GM12878 (cell line): ENCODE measurements around the gene TANC1. TPM values are rescaled to one million over a fixed set of nuclear protein-coding genes. Genes with fewer than 3 reads are reported as not detected.

ENCODE experiments used
- ATAC-seq: fragments of 200-7000 bp; cut with Tn5 transposase; 3 replicates; pipeline ENCODE4 v1.9.1; 2020; ENCODE audit warnings: mild to moderate bottlenecking, moderate library complexity
- BruUV-seq: library from RNA; stranded (reverse); fragments of 400-500 nt; replicated peaks from 2 replicates; lab custom pipeline; 2021; lab: Mats Ljungman, UMichigan
- CTCF ChIA-PET: fragments of 300-600 bp; sonication (Branson Sonifier 250); formaldehyde crosslinking; extraction: SDS; loops from one replicate; lab custom pipeline; 2021; ENCODE audit warnings: inconsistent platforms; lab: Yijun Ruan, JAX
- POLR2A ChIA-PET: fragments of 350-600 bp; formaldehyde crosslinking; extraction: SDS; loops from one replicate; lab custom pipeline; 2021; ENCODE audit warnings: inconsistent platforms; lab: Charles Lee
- RAD21 ChIA-PET: fragments of 300-600 bp; sonication (Branson Sonifier 250); formaldehyde crosslinking; loops from one replicate; lab custom pipeline; 2023; ENCODE audit warnings: antibody characterized with exemption; ENCODE audit not compliant: unreplicated experiment; lab: Charles Lee
- SMC1A ChIA-PET: fragments of 300-600 bp; sonication (Branson Sonifier 250); formaldehyde crosslinking; loops from one replicate; lab custom pipeline; 2023; ENCODE audit not compliant: unreplicated experiment, uncharacterized antibody; lab: Charles Lee
- DNase-seq: peaks from one replicate; pipeline ENCODE4 v3.0.0-alpha.2; 2011; ENCODE audit warnings: low read depth, low spot score
- FAIRE-seq: peaks from 3 replicates; lab custom pipeline; 2011; peaks lifted over from hg19 to GRCh38; lab: Jason Lieb, UNC
- H2AFZ ChIP-seq: 2 replicates; pipeline ENCODE4 v1.6.0; 2011; ENCODE audit warnings: low read depth, low read length, control low read depth; ENCODE audit not compliant: control insufficient read depth
- H3K27ac ChIP-seq: 2 replicates; pipeline ENCODE4 v1.5.1; 2011; ENCODE audit warnings: control low read depth; ENCODE audit not compliant: control insufficient read depth, insufficient read depth
- H3K27me3 ChIP-seq, 2 experiments: replicated peaks in 1 of 2; 2 replicates each; pipeline versions ENCODE4 v1.6.0 to v1.6.1; 2011; ENCODE audit warnings: low read length in 1 of 2; ENCODE audit not compliant: control insufficient read depth in 2 of 2, insufficient read depth in 2 of 2
- H3K36me3 ChIP-seq, 2 experiments: 2 replicates each; pipeline ENCODE4 v1.5.1; 2011; ENCODE audit warnings: low read length in 1 of 2; ENCODE audit not compliant: control insufficient read depth in 2 of 2, insufficient read depth in 2 of 2
- H3K4me1 ChIP-seq: 2 replicates; pipeline ENCODE4 v1.6.1; 2011; ENCODE audit warnings: mild to moderate bottlenecking, low read length, moderate library complexity, mixed read lengths; ENCODE audit not compliant: control insufficient read depth, insufficient read depth
- H3K4me2 ChIP-seq: 2 replicates; pipeline ENCODE4 v1.6.0; 2011; ENCODE audit warnings: control low read depth; ENCODE audit not compliant: control insufficient read depth, insufficient read depth
- H3K4me3 ChIP-seq: fragments of 200-600 bp; sonication (generic); 2 replicates; pipeline ENCODE4 v1.5.1; 2016
- H3K79me2 ChIP-seq: 2 replicates; pipeline ENCODE4 v1.6.0; 2011; ENCODE audit warnings: low read length; ENCODE audit not compliant: control insufficient read depth, insufficient read depth
- H3K9ac ChIP-seq: 2 replicates; pipeline ENCODE4 v1.8.0; 2011; ENCODE audit warnings: low read length, control low read depth, mixed read lengths; ENCODE audit not compliant: control insufficient read depth, insufficient read depth
- H3K9me3 ChIP-seq: replicated peaks from 3 replicates; pipeline ENCODE4 v1.5.1; 2011; ENCODE audit warnings: mild to moderate bottlenecking, low read length; ENCODE audit not compliant: control insufficient read depth, insufficient read depth
- H4K20me1 ChIP-seq: 2 replicates; pipeline ENCODE4 v1.6.0; 2011; ENCODE audit not compliant: control insufficient read depth, insufficient read depth
- ETV6 ChIP-seq, 2 experiments: fragments of 450-650 bp in 1 of 2; IDR thresholded peaks in 1 of 2; conservative IDR thresholded peaks in 1 of 2; 2 replicates each; pipeline ENCODE4 v1.6.1; 2014; ENCODE audit warnings: antibody characterized with exemption in 1 of 2, borderline replicate concordance in 1 of 2, low read depth in 1 of 2, mild to moderate bottlenecking in 1 of 2, moderate library complexity in 1 of 2
- FOXM1 ChIP-seq: IDR thresholded peaks from 2 replicates; pipeline ENCODE4 v1.6.1; 2012; ENCODE audit warnings: low read depth, mild to moderate bottlenecking, inconsistent platforms, low read length, moderate library complexity
- GABPA ChIP-seq: IDR thresholded peaks from 2 replicates; pipeline ENCODE4 v1.6.1; 2014; ENCODE audit warnings: antibody characterized with exemption, low read depth, mild to moderate bottlenecking, inconsistent platforms
- KLF5 ChIP-seq: fragments of 450-650 bp; IDR thresholded peaks from 2 replicates; pipeline ENCODE4 v1.6.1; 2014; ENCODE audit warnings: mild to moderate bottlenecking; ENCODE audit not compliant: partially characterized antibody
- PML ChIP-seq: IDR thresholded peaks from 2 replicates; pipeline ENCODE4 v1.6.1; 2012; ENCODE audit warnings: low read length, inconsistent platforms
- TAF1 ChIP-seq: IDR thresholded peaks from 2 replicates; pipeline ENCODE4 v1.6.1; 2011; ENCODE audit warnings: mild to moderate bottlenecking, low read depth, low read length, borderline replicate concordance
- ZNF622 ChIP-seq: fragments of 450-650 bp; IDR thresholded peaks from 2 replicates; pipeline ENCODE4 v1.6.1; 2017; ENCODE audit warnings: mild to moderate bottlenecking, inconsistent platforms
- WGBS: methylation state at CpG from one replicate; pipeline ENCODE4 v1.1.6; 2016; ENCODE audit warnings: low lambda C conversion rate; ENCODE audit not compliant: insufficient replicate concordance, insufficient coverage; ENCODE audit errors: missing lambda C conversion rate; 5-methylcytosine and 5-hydroxymethylcytosine counted together
- in situ Hi-C: fragments of 300-500 bp; cut with MboI; formaldehyde crosslinking; loops from 9 replicates; pipeline ENCODE4 v1.14.3; 2018; ENCODE audit warnings: mixed read lengths
- intact Hi-C: fragments of 100-400 bp; cut with micrococcal nuclease; formaldehyde crosslinking; loops from one replicate; pipeline ENCODE4 v1.14.2; 2022; ENCODE audit not compliant: unreplicated experiment
- polyA plus RNA-seq, 11 experiments: library from polyadenylated mRNA; depleted of rRNA in 4 of 11; unstranded in 6 of 11; stranded (reverse) in 5 of 11; fragments of >200 nt; fragmentation: Nextera tagmentation in 4 of 11; fragmentation: Illumina TruSeq in 1 of 11; extraction: Ambion mirVana in 4 of 11; extraction: Trizol in 1 of 11; gene quantifications; 1 replicate in 1 of 11; 2 replicates in 10 of 11; pipeline versions ENCODE4 v1.2.1 to v1.2.3, GENCODE V29; 2011 to 2016; ENCODE audit warnings: inconsistent platforms in 2 of 11, missing spikeins in 2 of 11, low read depth in 1 of 11
- total RNA-seq, 4 experiments: library from RNA; depleted of rRNA in 3 of 4; stranded (reverse); fragments of >200 nt in 3 of 4; fragmentation: Illumina TruSeq in 1 of 4; extraction: Trizol in 1 of 4; gene quantifications; 2 replicates each; pipeline versions ENCODE4 v1.2.1 to v1.2.3, GENCODE V29; 2013 to 2021
- TF ChIP-seq, protein P1 (sequence below): fragments of 450-650 bp; IDR thresholded peaks from 2 replicates; pipeline ENCODE4 v1.6.1; 2016; ENCODE audit warnings: mild to moderate bottlenecking
- TF ChIP-seq, protein P2 (sequence below): fragments of 450-650 bp; IDR thresholded peaks from 2 replicates; pipeline ENCODE4 v1.6.1; 2014; ENCODE audit warnings: mild to moderate bottlenecking
- TF ChIP-seq, protein P3 (sequence below): fragments of 450-650 bp; IDR thresholded peaks from 2 replicates; pipeline ENCODE4 v1.6.1; 2017; ENCODE audit warnings: mild to moderate bottlenecking

TANC1 gene
- total and polyA plus RNA-seq, 10 of the 15 experiments (the other 5 are each of a cell fraction or from before 2014, with no cell fraction given): 0.05 to 5.0 (median 0.34) TPM

- Histone ChIP-seq H3K4me1 (no peaks in the 10 kb centered on the region), H3K27ac (no peak overlapping the region), H3K9ac (no peak overlapping the region), H3K4me2 (no peak overlapping the region), H4K20me1 (no peaks in the 10 kb centered on the region), H2AFZ (no peak overlapping the region), H3K9me3 (no peaks in the 10 kb centered on the region), H3K36me3 (no peaks in the 10 kb centered on the region; a peak in 1 of 4 replicates), H3K27me3 (no peaks in the 10 kb centered on the region), H3K79me2 (no peaks in the 10 kb centered on the region), H3K4me3 (no peak overlapping the region)
- in situ Hi-C loops (no loop called here), intact Hi-C loops (no loop called here)
- TF ChIP-seq KLF5: no peak
- TF ChIP-seq ETV6 (conservative IDR thresholded peaks at IDR 0.05 in 1 of 2, IDR thresholded peaks at IDR 0.05 in 1 of 2; ENCODE audit: borderline replicate concordance in 1 of 2, low read depth in 1 of 2): no peak
- TF ChIP-seq, protein P1, sequence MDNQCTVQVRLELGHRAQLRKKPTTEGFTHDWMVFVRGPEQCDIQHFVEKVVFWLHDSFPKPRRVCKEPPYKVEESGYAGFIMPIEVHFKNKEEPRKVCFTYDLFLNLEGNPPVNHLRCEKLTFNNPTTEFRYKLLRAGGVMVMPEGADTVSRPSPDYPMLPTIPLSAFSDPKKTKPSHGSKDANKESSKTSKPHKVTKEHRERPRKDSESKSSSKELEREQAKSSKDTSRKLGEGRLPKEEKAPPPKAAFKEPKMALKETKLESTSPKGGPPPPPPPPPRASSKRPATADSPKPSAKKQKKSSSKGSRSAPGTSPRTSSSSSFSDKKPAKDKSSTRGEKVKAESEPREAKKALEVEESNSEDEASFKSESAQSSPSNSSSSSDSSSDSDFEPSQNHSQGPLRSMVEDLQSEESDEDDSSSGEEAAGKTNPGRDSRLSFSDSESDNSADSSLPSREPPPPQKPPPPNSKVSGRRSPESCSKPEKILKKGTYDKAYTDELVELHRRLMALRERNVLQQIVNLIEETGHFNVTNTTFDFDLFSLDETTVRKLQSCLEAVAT: no peak
- no peak for TF ChIP-seq PML
- no peak for TF ChIP-seq ZNF622
- TF ChIP-seq FOXM1: no peak
- TF ChIP-seq, protein P2, sequence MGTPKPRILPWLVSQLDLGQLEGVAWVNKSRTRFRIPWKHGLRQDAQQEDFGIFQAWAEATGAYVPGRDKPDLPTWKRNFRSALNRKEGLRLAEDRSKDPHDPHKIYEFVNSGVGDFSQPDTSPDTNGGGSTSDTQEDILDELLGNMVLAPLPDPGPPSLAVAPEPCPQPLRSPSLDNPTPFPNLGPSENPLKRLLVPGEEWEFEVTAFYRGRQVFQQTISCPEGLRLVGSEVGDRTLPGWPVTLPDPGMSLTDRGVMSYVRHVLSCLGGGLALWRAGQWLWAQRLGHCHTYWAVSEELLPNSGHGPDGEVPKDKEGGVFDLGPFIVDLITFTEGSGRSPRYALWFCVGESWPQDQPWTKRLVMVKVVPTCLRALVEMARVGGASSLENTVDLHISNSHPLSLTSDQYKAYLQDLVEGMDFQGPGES: no peak
- TF ChIP-seq, protein P3, sequence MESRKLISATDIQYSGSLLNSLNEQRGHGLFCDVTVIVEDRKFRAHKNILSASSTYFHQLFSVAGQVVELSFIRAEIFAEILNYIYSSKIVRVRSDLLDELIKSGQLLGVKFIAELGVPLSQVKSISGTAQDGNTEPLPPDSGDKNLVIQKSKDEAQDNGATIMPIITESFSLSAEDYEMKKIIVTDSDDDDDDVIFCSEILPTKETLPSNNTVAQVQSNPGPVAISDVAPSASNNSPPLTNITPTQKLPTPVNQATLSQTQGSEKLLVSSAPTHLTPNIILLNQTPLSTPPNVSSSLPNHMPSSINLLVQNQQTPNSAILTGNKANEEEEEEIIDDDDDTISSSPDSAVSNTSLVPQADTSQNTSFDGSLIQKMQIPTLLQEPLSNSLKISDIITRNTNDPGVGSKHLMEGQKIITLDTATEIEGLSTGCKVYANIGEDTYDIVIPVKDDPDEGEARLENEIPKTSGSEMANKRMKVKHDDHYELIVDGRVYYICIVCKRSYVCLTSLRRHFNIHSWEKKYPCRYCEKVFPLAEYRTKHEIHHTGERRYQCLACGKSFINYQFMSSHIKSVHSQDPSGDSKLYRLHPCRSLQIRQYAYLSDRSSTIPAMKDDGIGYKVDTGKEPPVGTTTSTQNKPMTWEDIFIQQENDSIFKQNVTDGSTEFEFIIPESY: no peak
- TF ChIP-seq GABPA: no peak
- no peak for TF ChIP-seq TAF1
- ChIA-PET CTCF (interaction anchor here (0.6 kb wide), 1 partner anchor 41 kb away, joined by 3 read pairs; no protein-coding TSS in a partner anchor), SMC1A (no interaction called here), POLR2A (no interaction called here), RAD21 (no interaction called here)
- no TSS peak for BruUV-seq
- no peak for DNase-seq
- ATAC-seq: no peak
- WGBS: 79% methylated on average over 12 of the region's 12 CpGs
- FAIRE-seq: no peak
These were observed 224.0 kb downstream of the TANC1 start for GRCh38 chr2:159192371-159192918.
